Activated T-helper 2 cell treated with anti-CD3 and anti-CD28 coated beads, Interferon-gamma antibody, Interleukin-2, Interleukin-4, amounts not matched to agents 10 μg/mL and 5 μg/mL and 100 μg/mL, durations not matched to agents 14 hours and 24 hours and 36 hours (primary cell): ENCODE results near the gene HOXC10. TPM values are rescaled to one million over a fixed set of nuclear protein-coding genes. Genes with fewer than 3 reads are reported as not detected.
A peak's percentile ranks its signal among the peaks of the same experiment; 100 is the strongest.

Source experiments
- DNase-seq: peaks from one replicate; pipeline ENCODE4 v3.0.0; 2021; ENCODE audit warnings: low spot score
- H3K27ac Mint-ChIP-seq: one replicate; pipeline ENCODE4 v1.8.0; 2021; ENCODE audit warnings: mixed read lengths
- H3K27me3 Mint-ChIP-seq: one replicate; pipeline ENCODE4 v1.8.0; 2021; ENCODE audit warnings: low read depth, mixed read lengths
- H3K36me3 Mint-ChIP-seq: one replicate; pipeline ENCODE4 v1.8.0; 2021; ENCODE audit warnings: low read depth, mixed read lengths
- H3K4me1 Mint-ChIP-seq: one replicate; pipeline ENCODE4 v1.8.0; 2021; ENCODE audit warnings: low read depth, mixed read lengths
- H3K4me3 Mint-ChIP-seq: one replicate; pipeline ENCODE4 v1.8.0; 2021; ENCODE audit warnings: low read depth, mild to moderate bottlenecking, moderate library complexity, mixed read lengths
- H3K9me3 Mint-ChIP-seq: one replicate; pipeline ENCODE4 v1.8.0; 2021; ENCODE audit warnings: mixed read lengths
- intact Hi-C: fragments of 100-400 bp; cut with micrococcal nuclease; formaldehyde crosslinking; loops from one replicate; pipeline ENCODE4 v1.15.1; 2023
- total RNA-seq: library from RNA; stranded (reverse); gene quantifications from 2 replicates; pipeline ENCODE4 v1.2.3, GENCODE V29; 2022

The HOXC10 gene
- total RNA-seq, 1 donor from 2014 or later: not detected

DNA sequence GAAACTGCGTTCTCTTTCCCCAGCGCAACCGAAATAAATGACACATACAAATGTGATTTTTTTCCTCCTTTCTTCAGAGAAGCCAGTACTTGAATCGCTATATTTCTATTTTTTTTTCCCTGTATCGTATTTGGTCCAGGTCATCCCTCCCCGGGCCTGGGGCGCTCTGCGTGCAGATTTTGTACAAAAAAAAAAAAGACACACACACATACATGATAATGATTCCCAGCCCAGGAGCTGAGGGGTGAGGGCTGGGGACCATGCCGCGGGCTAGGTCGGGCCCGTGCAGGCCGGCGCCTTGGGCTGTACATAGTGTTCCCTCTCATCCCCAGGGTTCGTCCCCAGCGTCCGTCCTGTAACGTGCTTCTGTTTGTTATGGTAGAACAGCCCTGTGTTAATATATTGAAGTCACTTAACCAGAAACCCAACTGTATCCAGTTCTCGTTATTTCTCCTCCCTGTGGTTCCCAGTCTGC, 18.0 kb downstream of the HOXC10 start:
- Mint-ChIP-seq H3K9me3 (no peaks in the 10 kb centered on the region), H3K27ac (no peak overlapping the region), H3K4me1 (peaks cover 17% of the 10 kb centered on the region), H3K36me3 (no peaks in the 10 kb centered on the region), H3K4me3 (no peak overlapping the region), H3K27me3 (peaks cover 94% of the 10 kb centered on the region)
- intact Hi-C loops: loop anchor here (5.0 kb wide), 1 partner anchor 36 kb away; no protein-coding TSS in a partner anchor
- no peak for DNase-seq

DNA sequence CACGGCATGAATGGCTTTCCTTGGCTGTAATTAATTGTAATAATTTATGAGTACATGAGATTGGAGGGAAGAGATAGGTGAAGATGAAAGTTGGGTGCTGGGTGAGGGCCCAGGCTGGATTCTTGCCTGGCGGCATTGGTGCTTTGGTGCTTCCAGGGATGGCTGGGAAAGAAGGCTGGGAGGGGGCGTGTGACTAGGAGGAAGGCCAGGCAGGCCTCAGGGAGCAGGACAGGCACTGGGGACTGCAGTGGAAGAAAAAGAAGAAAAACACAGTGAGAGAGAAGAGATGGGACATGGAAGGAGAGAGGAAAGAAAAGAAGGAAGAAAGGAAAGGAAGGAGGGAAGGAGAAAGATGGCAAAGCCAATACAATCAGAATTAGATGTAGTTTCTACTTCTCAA, 18.7 kb downstream of the HOXC10 start:
- Mint-ChIP-seq H3K27me3 (peaks cover 93% of the 10 kb centered on the region), H3K36me3 (no peaks in the 10 kb centered on the region), H3K27ac (peak overlapping the region; percentile 5), H3K9me3 (no peaks in the 10 kb centered on the region), H3K4me3 (no peak overlapping the region), H3K4me1 (peaks cover 17% of the 10 kb centered on the region)
- intact Hi-C loops: loop anchor here (5.0 kb wide), 1 partner anchor 36 kb away; no protein-coding TSS in a partner anchor
- no peak for DNase-seq

DNA sequence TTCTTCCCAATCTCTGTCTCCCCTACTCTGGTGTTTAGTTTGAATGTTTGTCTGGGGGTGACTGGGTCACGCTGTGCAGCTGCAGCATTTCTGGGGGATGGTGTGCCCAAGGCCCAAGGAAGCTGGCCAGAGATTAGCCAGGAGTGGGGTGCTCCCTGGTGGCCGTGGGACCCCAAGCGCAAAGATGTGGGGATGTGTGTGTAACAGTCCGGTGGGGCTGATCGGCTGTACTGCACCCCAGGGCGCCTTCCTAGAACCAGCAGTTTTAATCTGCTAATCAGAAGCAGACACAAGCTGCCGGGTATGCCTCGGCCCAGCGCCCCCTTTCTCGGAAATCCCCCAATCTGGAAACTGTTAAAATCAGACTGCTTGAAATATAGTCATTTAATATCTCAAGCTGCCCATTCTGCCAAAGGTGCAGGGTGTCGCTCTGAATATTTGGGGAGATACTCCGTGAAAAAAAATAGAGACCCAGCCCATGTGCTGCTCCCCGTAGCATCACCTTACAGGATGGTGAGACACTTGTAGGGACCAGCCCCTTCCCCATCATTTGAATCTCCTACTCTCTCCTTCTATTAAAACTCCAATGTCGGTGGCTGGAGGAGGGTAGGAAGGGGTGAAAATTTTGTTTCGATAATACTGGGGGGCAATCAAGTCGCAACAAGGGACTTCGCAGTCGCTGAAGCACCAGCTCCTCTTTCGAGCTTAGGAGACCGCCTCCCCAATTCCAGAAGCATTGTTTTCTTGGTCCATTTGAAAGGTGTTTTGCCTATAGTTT, 19.3 kb downstream of the HOXC10 start:
- no peaks in the 10 kb centered on the region for H3K9me3 Mint-ChIP-seq

DNA sequence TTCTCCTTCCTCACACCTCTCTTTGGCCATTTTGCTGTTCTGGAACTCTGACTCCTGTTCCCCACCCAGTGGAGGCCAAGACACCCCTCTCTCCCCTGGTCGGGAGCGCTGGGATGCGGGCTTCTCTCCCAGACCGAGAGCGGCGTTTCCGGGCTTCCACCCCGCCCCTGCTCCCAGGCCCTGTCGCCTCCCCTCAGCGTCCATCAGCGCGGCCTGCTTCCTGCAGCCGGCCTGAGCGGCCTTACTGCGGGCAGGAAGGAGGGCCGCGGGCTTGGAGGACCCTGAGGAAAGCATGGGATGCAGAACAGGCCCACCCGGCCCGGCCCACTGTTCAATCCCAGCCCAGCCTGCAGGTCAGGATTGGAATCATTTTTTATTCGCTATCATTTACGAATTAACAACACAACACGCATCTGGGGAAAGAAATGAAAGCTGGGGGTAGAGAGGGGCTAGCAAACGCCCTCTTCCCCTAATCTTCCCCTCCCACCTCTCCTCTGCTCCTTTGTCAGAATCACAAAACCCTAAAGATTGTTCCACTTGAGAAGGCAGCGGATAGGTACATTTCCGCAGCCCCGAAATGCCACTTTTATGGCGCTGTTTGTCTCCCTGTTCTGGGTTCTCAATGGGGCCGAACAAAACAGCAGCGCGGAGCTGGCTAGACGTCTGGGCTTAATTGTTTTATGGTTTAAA, 20.0 kb downstream of the HOXC10 start:
- Mint-ChIP-seq H3K36me3 (no peaks in the 10 kb centered on the region), H3K27ac (no peak overlapping the region), H3K27me3 (peaks cover 92% of the 10 kb centered on the region), H3K4me1 (peaks cover 17% of the 10 kb centered on the region), H3K9me3 (no peaks in the 10 kb centered on the region), H3K4me3 (no peak overlapping the region)
- no peak for DNase-seq
- intact Hi-C loops: loop anchor here (5.0 kb wide), 1 partner anchor 38 kb away; no protein-coding TSS in a partner anchor

More for the DNA sequence above, 19.3 kb downstream of the HOXC10 start:
- H3K27ac Mint-ChIP-seq: no peak overlapping the region
- peaks cover 18% of the 10 kb centered on the region for H3K4me1 Mint-ChIP-seq
- H3K4me3 Mint-ChIP-seq: no peak overlapping the region
- H3K36me3 Mint-ChIP-seq: no peaks in the 10 kb centered on the region
- no peak for DNase-seq
- intact Hi-C loops: loop anchor here (5.0 kb wide), 1 partner anchor 37 kb away; no protein-coding TSS in a partner anchor
- peaks cover 91% of the 10 kb centered on the region for H3K27me3 Mint-ChIP-seq

DNA sequence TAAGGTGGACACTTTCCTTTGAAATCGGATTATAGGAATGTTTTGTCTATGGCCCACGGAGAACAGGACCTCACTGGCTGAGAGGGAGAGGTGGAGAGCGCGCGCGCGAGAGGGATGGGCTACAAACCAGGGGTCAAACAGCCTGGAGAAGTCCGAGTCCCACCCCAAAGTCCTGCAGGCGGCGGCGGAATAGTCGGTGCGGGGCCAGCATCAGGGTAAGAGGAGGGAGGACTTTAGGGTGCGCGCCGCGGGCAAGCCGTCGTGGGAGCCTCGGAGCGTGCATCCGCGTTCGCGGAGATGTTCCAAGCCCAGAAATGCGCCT, 20.5 kb downstream of the HOXC10 start:
- H3K4me3 Mint-ChIP-seq: no peak overlapping the region
- H3K27ac Mint-ChIP-seq: no peak overlapping the region
- DNase-seq: no peak
- peaks cover 93% of the 10 kb centered on the region for H3K27me3 Mint-ChIP-seq
- H3K36me3 Mint-ChIP-seq: no peaks in the 10 kb centered on the region
- intact Hi-C loops: no loop called here
- no peaks in the 10 kb centered on the region for H3K9me3 Mint-ChIP-seq
- H3K4me1 Mint-ChIP-seq: peaks cover 17% of the 10 kb centered on the region

DNA sequence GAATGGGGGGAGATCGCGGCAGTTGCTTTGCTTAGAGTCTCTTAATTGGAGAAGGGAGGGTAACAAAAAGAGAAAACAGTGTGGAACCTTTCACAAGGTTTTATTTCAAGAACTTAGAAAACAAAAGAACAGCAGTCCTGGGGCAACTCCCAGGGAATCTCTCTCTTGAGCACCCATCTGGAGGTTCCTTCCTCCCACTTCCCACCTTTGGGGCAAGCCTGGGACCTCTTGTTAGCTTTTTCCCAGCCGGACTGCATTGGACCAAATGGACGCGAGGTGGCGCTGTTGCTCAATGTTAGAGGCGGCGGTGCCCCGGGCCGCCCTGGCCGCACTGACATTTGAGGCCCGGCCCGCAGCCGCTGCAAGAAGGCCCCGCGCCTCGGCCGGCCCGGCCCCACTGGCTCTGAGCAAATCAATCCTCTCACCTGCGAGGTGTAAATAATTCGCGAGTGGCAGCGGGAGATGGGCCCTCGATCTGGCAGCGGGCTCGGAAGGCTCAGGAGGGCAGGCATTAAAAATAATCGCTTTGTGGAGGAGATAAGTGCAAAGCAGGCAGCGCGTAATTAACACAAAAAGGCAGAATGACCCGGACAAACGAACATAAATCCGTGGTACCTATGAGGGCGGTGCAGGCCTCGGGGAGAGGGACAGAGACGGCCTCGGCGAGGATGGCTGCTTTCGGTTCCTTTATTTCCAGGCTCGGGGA, 21.1 kb downstream of the HOXC10 start:
- no peak overlapping the region for H3K27ac Mint-ChIP-seq
- no peaks in the 10 kb centered on the region for H3K36me3 Mint-ChIP-seq
- peak; percentile 76 for DNase-seq
- intact Hi-C loops: loop anchor here (1.0 to 2.0 kb wide), 2 partner anchors 23 to 195 kb away; partner anchors contain the start of gene HOXC6
- H3K27me3 Mint-ChIP-seq: peaks cover 92% of the 10 kb centered on the region
- peaks cover 18% of the 10 kb centered on the region for H3K4me1 Mint-ChIP-seq
- H3K4me3 Mint-ChIP-seq: peak overlapping the region; percentile 79
- no peaks in the 10 kb centered on the region for H3K9me3 Mint-ChIP-seq

DNA sequence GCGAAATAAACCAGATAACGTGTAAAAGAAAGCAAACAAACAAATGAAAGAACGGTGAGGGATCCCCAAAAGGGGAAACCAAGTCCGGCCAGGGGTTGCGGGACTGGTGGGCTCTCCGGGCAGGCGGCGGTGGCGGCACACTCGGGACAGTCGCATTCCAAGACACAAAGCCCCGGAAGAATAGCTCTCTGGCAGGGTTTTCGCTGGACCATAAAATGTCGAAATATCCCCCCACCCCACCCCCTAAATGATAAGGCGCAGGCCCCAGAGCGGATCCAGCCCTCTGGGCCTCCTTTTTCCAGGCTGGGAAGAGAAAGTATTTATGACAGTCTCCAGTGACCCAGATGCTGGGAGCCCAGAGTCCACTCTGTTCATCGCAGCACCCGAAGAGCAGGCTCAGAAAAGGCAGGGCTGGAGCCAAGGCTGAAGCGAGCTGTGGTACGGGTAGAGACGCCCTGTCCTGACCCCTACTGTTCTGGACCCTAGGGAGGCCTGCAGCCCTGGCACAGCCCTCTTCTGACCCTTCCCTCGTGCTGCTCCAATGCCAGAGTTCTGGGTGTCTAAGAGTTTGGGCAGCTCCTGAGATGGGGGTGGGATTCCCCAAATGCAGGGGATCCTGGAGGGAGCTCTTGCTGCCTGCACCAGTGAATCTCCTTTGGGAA, 21.7 kb downstream of the HOXC10 start:
- Mint-ChIP-seq H3K27me3 (peaks cover 92% of the 10 kb centered on the region), H3K4me1 (peaks cover 20% of the 10 kb centered on the region), H3K27ac (no peak overlapping the region)

DNA sequence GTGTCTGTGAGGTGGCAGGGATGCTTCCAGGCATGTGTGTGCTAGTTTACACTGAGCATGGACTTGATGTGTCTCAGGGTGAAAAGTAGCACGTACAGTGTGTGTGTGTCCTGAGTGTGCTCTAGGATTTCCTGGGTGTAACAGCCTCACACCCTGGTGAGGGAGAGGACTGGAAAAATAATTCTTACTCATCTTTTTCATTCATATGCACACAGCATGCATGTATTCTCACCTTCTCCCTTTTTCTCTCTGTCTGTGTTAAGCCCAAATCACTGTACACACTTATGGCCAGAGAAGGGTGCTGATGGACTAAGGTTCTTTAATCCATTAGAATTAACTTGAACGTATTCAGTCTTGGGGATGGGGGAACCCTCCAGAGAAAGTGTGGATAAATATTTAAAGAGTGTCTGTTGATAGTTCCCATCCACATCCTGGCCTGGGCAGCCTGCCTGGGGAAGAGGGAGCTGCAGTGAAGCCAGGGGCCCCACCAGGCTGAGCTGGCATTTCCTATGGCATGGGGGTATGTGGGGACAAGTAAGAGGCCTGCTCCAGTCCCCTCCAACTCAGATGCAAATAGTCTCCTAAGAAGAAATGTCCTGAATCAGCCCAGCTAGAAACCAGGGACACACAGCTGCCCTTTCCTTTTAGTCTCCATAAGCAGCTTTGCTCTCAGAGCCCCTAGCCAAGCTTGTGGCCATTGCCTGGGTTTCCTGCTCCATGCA, 22.8 kb downstream of the HOXC10 start:
- Mint-ChIP-seq H3K27ac (no peak overlapping the region), H3K36me3 (no peaks in the 10 kb centered on the region), H3K4me3 (no peak overlapping the region), H3K27me3 (peaks cover 91% of the 10 kb centered on the region), H3K4me1 (peaks cover 16% of the 10 kb centered on the region), H3K9me3 (no peaks in the 10 kb centered on the region)
- no peak for DNase-seq
- intact Hi-C loops: loop anchor here (2.0 kb wide), 1 partner anchor 21 kb away; the partner anchor contains the start of gene HOXC6

More for the DNA sequence above, 21.7 kb downstream of the HOXC10 start:
- intact Hi-C loops: loop anchor here (1.0 to 2.0 kb wide), 2 partner anchors 22 to 195 kb away; partner anchors contain the start of gene HOXC6
- no peaks in the 10 kb centered on the region for H3K36me3 Mint-ChIP-seq
- H3K9me3 Mint-ChIP-seq: no peaks in the 10 kb centered on the region
- no peak for DNase-seq
- peak overlapping the region; percentile 79 for H3K4me3 Mint-ChIP-seq

DNA sequence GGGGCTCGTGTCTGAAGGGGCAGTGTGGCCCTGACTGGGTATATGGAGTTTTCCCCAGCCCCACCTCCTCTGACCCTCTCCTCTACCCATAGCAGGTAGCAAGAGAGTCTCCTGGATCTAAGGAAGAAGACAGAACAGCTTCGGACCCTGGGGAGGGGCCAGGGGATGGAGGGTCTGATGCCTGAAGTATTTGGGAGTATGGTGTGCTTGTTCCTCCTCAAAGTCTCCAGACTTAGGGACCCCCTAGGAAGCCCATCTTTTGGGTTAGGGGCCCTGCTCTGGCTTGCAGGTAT, 23.3 kb downstream of the HOXC10 start:
- no peak overlapping the region for H3K27ac Mint-ChIP-seq
- no peaks in the 10 kb centered on the region for H3K36me3 Mint-ChIP-seq
- peaks cover 16% of the 10 kb centered on the region for H3K4me1 Mint-ChIP-seq
- no peaks in the 10 kb centered on the region for H3K9me3 Mint-ChIP-seq
- intact Hi-C loops: no loop called here
- no peak overlapping the region for H3K4me3 Mint-ChIP-seq
- peaks cover 91% of the 10 kb centered on the region for H3K27me3 Mint-ChIP-seq
- no peak for DNase-seq

DNA sequence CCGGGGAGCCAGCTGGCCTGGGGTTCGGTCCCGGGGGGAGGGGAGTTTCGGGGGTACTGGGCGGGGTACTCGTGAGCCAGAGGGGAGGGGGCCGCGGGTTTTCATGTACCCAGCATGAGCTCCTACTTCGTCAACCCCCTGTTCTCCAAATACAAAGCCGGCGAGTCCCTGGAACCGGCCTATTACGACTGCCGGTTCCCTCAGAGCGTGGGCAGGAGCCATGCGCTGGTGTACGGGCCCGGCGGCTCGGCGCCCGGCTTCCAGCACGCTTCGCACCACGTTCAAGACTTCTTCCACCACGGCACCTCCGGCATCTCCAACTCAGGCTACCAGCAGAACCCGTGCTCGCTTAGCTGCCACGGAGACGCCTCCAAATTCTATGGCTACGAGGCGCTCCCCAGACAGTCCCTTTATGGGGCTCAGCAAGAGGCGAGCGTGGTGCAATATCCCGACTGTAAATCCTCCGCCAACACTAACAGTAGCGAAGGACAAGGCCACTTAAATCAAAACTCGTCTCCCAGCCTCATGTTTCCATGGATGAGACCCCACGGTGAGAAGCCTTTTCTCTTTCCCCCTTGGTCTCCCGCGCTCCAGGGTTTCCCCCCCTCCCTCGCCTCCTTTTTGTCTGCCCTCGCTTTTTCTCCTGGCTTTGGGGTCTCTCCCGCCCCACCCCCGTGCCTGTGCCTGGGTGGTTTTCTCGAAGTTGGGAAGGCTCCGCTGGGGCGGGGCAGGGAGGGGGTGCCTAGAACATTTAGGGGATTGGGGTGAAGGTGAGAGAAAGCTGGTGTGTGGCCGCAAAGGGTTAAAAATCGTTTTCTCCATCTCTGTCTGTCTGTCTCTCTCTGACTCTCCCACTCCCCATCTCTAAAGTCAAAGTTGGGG, 24.5 kb downstream of the HOXC10 start:
- H3K27me3 Mint-ChIP-seq: peaks cover 89% of the 10 kb centered on the region
- no peak overlapping the region for H3K27ac Mint-ChIP-seq
- DNase-seq: no peak
- intact Hi-C loops: loop anchor here (10.0 kb wide), 2 partner anchors 365 to 1005 kb away; partner anchors contain the start of gene EIF4B
- no peaks in the 10 kb centered on the region for H3K9me3 Mint-ChIP-seq
- H3K4me3 Mint-ChIP-seq: no peak overlapping the region
- H3K4me1 Mint-ChIP-seq: peaks cover 16% of the 10 kb centered on the region
- H3K36me3 Mint-ChIP-seq: no peaks in the 10 kb centered on the region
